ENCODE data around the gene PRDX5.

DNA sequence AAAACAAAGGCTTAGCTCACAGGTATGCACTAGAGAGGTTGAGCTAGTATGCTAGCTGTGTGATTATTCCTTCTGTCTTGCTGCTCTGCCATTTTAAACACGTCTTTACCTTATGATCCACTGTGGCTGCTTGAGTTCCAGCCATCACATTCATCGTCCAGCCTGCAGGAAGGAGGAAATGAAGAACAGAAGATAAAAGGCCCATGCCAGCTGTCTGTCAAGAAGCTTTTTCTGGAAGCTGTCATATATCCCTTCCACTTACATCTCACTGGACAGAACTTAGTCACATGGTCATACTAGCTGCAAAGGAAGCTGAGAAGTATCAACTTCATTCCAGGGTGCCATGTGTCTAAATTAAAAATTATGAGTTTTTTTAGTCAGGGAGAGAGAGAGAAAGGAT, 9.5 kb downstream of the PRDX5 start:
- TF ChIP-seq, protein P1, sequence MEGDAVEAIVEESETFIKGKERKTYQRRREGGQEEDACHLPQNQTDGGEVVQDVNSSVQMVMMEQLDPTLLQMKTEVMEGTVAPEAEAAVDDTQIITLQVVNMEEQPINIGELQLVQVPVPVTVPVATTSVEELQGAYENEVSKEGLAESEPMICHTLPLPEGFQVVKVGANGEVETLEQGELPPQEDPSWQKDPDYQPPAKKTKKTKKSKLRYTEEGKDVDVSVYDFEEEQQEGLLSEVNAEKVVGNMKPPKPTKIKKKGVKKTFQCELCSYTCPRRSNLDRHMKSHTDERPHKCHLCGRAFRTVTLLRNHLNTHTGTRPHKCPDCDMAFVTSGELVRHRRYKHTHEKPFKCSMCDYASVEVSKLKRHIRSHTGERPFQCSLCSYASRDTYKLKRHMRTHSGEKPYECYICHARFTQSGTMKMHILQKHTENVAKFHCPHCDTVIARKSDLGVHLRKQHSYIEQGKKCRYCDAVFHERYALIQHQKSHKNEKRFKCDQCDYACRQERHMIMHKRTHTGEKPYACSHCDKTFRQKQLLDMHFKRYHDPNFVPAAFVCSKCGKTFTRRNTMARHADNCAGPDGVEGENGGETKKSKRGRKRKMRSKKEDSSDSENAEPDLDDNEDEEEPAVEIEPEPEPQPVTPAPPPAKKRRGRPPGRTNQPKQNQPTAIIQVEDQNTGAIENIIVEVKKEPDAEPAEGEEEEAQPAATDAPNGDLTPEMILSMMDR (IDR thresholded peaks at IDR 0.05 in 2 of 3, conservative IDR thresholded peaks at IDR 0.05 in 1 of 3; ENCODE audit: borderline replicate concordance in 1 of 3, insufficient read depth in 1 of 3, low read depth in 2 of 3, low read length in 2 of 3), result no peak
- TF ChIP-seq CEBPB (IDR thresholded peaks at IDR 0.05; ENCODE audit: low read depth) (no peak), EGR1 (IDR thresholded peaks at IDR 0.05; ENCODE audit: low read depth) (no peak), POLR2AphosphoS5 (IDR thresholded peaks at IDR 0.05; ENCODE audit: low read depth, low read length) (no peak), EZH2 (IDR thresholded peaks at IDR 0.05) (no peak), POLR2A (IDR thresholded peaks at IDR 0.05; ENCODE audit: borderline replicate concordance, extremely low read depth, insufficient read depth, insufficient read length) (no peak), TCF7L2 (IDR thresholded peaks at IDR 0.05; ENCODE audit: borderline replicate concordance, extremely low read depth, insufficient read depth, insufficient read length) (no peak), RAD21 (IDR thresholded peaks at IDR 0.05; ENCODE audit: low read depth) (no peak), SIN3A (IDR thresholded peaks at IDR 0.05; ENCODE audit: low read depth) (no peak), ELF1 (IDR thresholded peaks at IDR 0.05; ENCODE audit: borderline replicate concordance, low read depth) (no peak), EZH2phosphoT487 (IDR thresholded peaks at IDR 0.05; ENCODE audit: borderline replicate concordance) (no peak), ZNF274 (IDR thresholded peaks at IDR 0.05; ENCODE audit: low read depth, low read length) (no peak)
- TF ChIP-seq, protein P2, sequence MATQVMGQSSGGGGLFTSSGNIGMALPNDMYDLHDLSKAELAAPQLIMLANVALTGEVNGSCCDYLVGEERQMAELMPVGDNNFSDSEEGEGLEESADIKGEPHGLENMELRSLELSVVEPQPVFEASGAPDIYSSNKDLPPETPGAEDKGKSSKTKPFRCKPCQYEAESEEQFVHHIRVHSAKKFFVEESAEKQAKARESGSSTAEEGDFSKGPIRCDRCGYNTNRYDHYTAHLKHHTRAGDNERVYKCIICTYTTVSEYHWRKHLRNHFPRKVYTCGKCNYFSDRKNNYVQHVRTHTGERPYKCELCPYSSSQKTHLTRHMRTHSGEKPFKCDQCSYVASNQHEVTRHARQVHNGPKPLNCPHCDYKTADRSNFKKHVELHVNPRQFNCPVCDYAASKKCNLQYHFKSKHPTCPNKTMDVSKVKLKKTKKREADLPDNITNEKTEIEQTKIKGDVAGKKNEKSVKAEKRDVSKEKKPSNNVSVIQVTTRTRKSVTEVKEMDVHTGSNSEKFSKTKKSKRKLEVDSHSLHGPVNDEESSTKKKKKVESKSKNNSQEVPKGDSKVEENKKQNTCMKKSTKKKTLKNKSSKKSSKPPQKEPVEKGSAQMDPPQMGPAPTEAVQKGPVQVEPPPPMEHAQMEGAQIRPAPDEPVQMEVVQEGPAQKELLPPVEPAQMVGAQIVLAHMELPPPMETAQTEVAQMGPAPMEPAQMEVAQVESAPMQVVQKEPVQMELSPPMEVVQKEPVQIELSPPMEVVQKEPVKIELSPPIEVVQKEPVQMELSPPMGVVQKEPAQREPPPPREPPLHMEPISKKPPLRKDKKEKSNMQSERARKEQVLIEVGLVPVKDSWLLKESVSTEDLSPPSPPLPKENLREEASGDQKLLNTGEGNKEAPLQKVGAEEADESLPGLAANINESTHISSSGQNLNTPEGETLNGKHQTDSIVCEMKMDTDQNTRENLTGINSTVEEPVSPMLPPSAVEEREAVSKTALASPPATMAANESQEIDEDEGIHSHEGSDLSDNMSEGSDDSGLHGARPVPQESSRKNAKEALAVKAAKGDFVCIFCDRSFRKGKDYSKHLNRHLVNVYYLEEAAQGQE (IDR thresholded peaks at IDR 0.05; ENCODE audit: low read depth), result no peak

All from HCT116 (cell line).